ENCODE results near the gene SNTG2. TPM values are rescaled to one million over a fixed set of nuclear protein-coding genes. Genes with fewer than 3 reads are reported as not detected.

SNTG2 gene
- total RNA-seq, 1 experiment from 2014 or later: 2.1 TPM

- Histone ChIP-seq H3K36me3 (replicated peaks; ENCODE audit: control insufficient read depth, insufficient read depth, low read length) (no peaks in the 10 kb centered on the region), H3K27me3 (ENCODE audit: control insufficient read depth, insufficient read depth, low read length) (no peaks in the 10 kb centered on the region), H3K4me3 (ENCODE audit: insufficient read depth, low read depth, low read length) (no peak overlapping the region)
- DNase-seq: no peak
Observed at GRCh38 chr2:1265454-1265853, 314.8 kb downstream of the SNTG2 start.

- no peak for DNase-seq
- H3K36me3 ChIP-seq (replicated peaks; ENCODE audit: control insufficient read depth, insufficient read depth, low read length): no peaks in the 10 kb centered on the region
Observed at GRCh38 chr2:1266351-1266750, 315.7 kb downstream of the SNTG2 start.

GRCh38 chr2:1268034-1268433 lies 317.4 kb downstream of the SNTG2 start:
- DNase-seq: no peak
- Histone ChIP-seq H3K4me3 (ENCODE audit: insufficient read depth, low read depth, low read length) (no peak overlapping the region), H3K27me3 (ENCODE audit: control insufficient read depth, insufficient read depth, low read length) (no peaks in the 10 kb centered on the region), H3K36me3 (replicated peaks; ENCODE audit: control insufficient read depth, insufficient read depth, low read length) (no peaks in the 10 kb centered on the region)

More at GRCh38 chr2:1266351-1266750, 315.7 kb downstream of the SNTG2 start:
- H3K27me3 ChIP-seq (ENCODE audit: control insufficient read depth, insufficient read depth, low read length): no peaks in the 10 kb centered on the region
- no peak overlapping the region for H3K4me3 ChIP-seq (ENCODE audit: insufficient read depth, low read depth, low read length)

- H3K36me3 ChIP-seq (replicated peaks; ENCODE audit: control insufficient read depth, insufficient read depth, low read length): no peaks in the 10 kb centered on the region
- DNase-seq: no peak
- no peaks in the 10 kb centered on the region for H3K27me3 ChIP-seq (ENCODE audit: control insufficient read depth, insufficient read depth, low read length)
- H3K4me3 ChIP-seq (ENCODE audit: insufficient read depth, low read depth, low read length): no peak overlapping the region
Observed at GRCh38 chr2:1269812-1270211, 319.2 kb downstream of the SNTG2 start.

GRCh38 chr2:1272835-1273234 lies 322.2 kb downstream of the SNTG2 start:
- DNase-seq: no peak
- Histone ChIP-seq H3K27me3 (ENCODE audit: control insufficient read depth, insufficient read depth, low read length) (no peaks in the 10 kb centered on the region), H3K36me3 (replicated peaks; ENCODE audit: control insufficient read depth, insufficient read depth, low read length) (no peaks in the 10 kb centered on the region), H3K4me3 (ENCODE audit: insufficient read depth, low read depth, low read length) (no peak overlapping the region)

- Histone ChIP-seq H3K27me3 (ENCODE audit: control insufficient read depth, insufficient read depth, low read length) (no peaks in the 10 kb centered on the region), H3K4me3 (ENCODE audit: insufficient read depth, low read depth, low read length) (no peak overlapping the region), H3K36me3 (replicated peaks; ENCODE audit: control insufficient read depth, insufficient read depth, low read length) (no peaks in the 10 kb centered on the region)
- DNase-seq: no peak
Observed at GRCh38 chr2:1277634-1278033, 327.0 kb downstream of the SNTG2 start.

GRCh38 chr2:1278125-1278524 lies 327.5 kb downstream of the SNTG2 start:
- no peak overlapping the region for H3K4me3 ChIP-seq (ENCODE audit: insufficient read depth, low read depth, low read length)
- no peaks in the 10 kb centered on the region for H3K27me3 ChIP-seq (ENCODE audit: control insufficient read depth, insufficient read depth, low read length)
- DNase-seq: no peak
- H3K36me3 ChIP-seq (replicated peaks; ENCODE audit: control insufficient read depth, insufficient read depth, low read length): no peaks in the 10 kb centered on the region

GRCh38 chr2:1278861-1279260 lies 328.2 kb downstream of the SNTG2 start:
- no peak for DNase-seq
- no peak overlapping the region for H3K4me3 ChIP-seq (ENCODE audit: insufficient read depth, low read depth, low read length)
- no peaks in the 10 kb centered on the region for H3K36me3 ChIP-seq (replicated peaks; ENCODE audit: control insufficient read depth, insufficient read depth, low read length)
- no peaks in the 10 kb centered on the region for H3K27me3 ChIP-seq (ENCODE audit: control insufficient read depth, insufficient read depth, low read length)

- peak; percentile 75 for DNase-seq
- H3K36me3 ChIP-seq (replicated peaks; ENCODE audit: control insufficient read depth, insufficient read depth, low read length): no peaks in the 10 kb centered on the region
Observed at GRCh38 chr2:1282552-1282951, 331.9 kb downstream of the SNTG2 start.

GRCh38 chr2:1283020-1283801 lies 332.6 kb downstream of the SNTG2 start:
- no peak overlapping the region for H3K4me3 ChIP-seq (ENCODE audit: insufficient read depth, low read depth, low read length)
- no peaks in the 10 kb centered on the region for H3K27me3 ChIP-seq (ENCODE audit: control insufficient read depth, insufficient read depth, low read length)
- no peak for DNase-seq
- H3K36me3 ChIP-seq (replicated peaks; ENCODE audit: control insufficient read depth, insufficient read depth, low read length): no peaks in the 10 kb centered on the region

More at GRCh38 chr2:1282552-1282951, 331.9 kb downstream of the SNTG2 start:
- H3K4me3 ChIP-seq (ENCODE audit: insufficient read depth, low read depth, low read length): no peak overlapping the region
- no peaks in the 10 kb centered on the region for H3K27me3 ChIP-seq (ENCODE audit: control insufficient read depth, insufficient read depth, low read length)

GRCh38 chr2:1283871-1284270 lies 333.2 kb downstream of the SNTG2 start:
- Histone ChIP-seq H3K27me3 (ENCODE audit: control insufficient read depth, insufficient read depth, low read length) (no peaks in the 10 kb centered on the region), H3K4me3 (ENCODE audit: insufficient read depth, low read depth, low read length) (no peak overlapping the region), H3K36me3 (replicated peaks; ENCODE audit: control insufficient read depth, insufficient read depth, low read length) (no peaks in the 10 kb centered on the region)
- DNase-seq: no peak

GRCh38 chr2:1286929-1287328 lies 336.3 kb downstream of the SNTG2 start:
- no peaks in the 10 kb centered on the region for H3K27me3 ChIP-seq (ENCODE audit: control insufficient read depth, insufficient read depth, low read length)
- DNase-seq: no peak
- no peak overlapping the region for H3K4me3 ChIP-seq (ENCODE audit: insufficient read depth, low read depth, low read length)
- no peaks in the 10 kb centered on the region for H3K36me3 ChIP-seq (replicated peaks; ENCODE audit: control insufficient read depth, insufficient read depth, low read length)

- DNase-seq: no peak
- no peak overlapping the region for H3K4me3 ChIP-seq (ENCODE audit: insufficient read depth, low read depth, low read length)
- H3K36me3 ChIP-seq (replicated peaks; ENCODE audit: control insufficient read depth, insufficient read depth, low read length): no peaks in the 10 kb centered on the region
- no peaks in the 10 kb centered on the region for H3K27me3 ChIP-seq (ENCODE audit: control insufficient read depth, insufficient read depth, low read length)
Observed at GRCh38 chr2:1287427-1287826, 336.8 kb downstream of the SNTG2 start.

- DNase-seq: no peak
- H3K36me3 ChIP-seq (replicated peaks; ENCODE audit: control insufficient read depth, insufficient read depth, low read length): no peaks in the 10 kb centered on the region
- no peaks in the 10 kb centered on the region for H3K27me3 ChIP-seq (ENCODE audit: control insufficient read depth, insufficient read depth, low read length)
- no peak overlapping the region for H3K4me3 ChIP-seq (ENCODE audit: insufficient read depth, low read depth, low read length)
Observed at GRCh38 chr2:1294900-1295299, 344.3 kb downstream of the SNTG2 start.

GRCh38 chr2:1295740-1296139 lies 345.1 kb downstream of the SNTG2 start:
- no peaks in the 10 kb centered on the region for H3K27me3 ChIP-seq (ENCODE audit: control insufficient read depth, insufficient read depth, low read length)
- H3K4me3 ChIP-seq (ENCODE audit: insufficient read depth, low read depth, low read length): no peak overlapping the region
- no peaks in the 10 kb centered on the region for H3K36me3 ChIP-seq (replicated peaks; ENCODE audit: control insufficient read depth, insufficient read depth, low read length)
- no peak for DNase-seq

All from H7 (cell line).